Activated CD4-positive, alpha-beta memory T cell treated with anti-CD3 and anti-CD28 coated beads, Interleukin-2, amount 10 ng/mL, durations not matched to agents 7 days and 5 days (primary cell): ENCODE data around the gene ATP5F1B. TPM values are rescaled to one million over a fixed set of nuclear protein-coding genes. Genes with fewer than 3 reads are reported as not detected.
"Not testable (repeated sequence)": the region's sequence is repeated elsewhere in the genome, so short reads cannot be mapped to it uniquely, and the experiment has no call there.

Source experiments
- CTCF ChIA-PET: fragments of 350-600 bp; sonication (Branson Sonifier 250); formaldehyde crosslinking; loops from one replicate; lab custom pipeline; 2021; ENCODE audit warnings: antibody characterized with exemption, inconsistent platforms; lab: Charles Lee
- POLR2A ChIA-PET: fragments of 350-600 bp; sonication (Branson Sonifier 250); formaldehyde crosslinking; loops from one replicate; lab custom pipeline; 2021; ENCODE audit warnings: antibody characterized with exemption; lab: Charles Lee
- DNase-seq: peaks from one replicate; pipeline ENCODE4 v3.0.0-alpha.2; 2020
- H3K27ac Mint-ChIP-seq: one replicate; pipeline ENCODE4 v1.8.0; 2021; ENCODE audit warnings: mild to moderate bottlenecking, mixed read lengths
- H3K27me3 Mint-ChIP-seq: one replicate; pipeline ENCODE4 v1.8.0; 2021; ENCODE audit warnings: mixed read lengths
- H3K36me3 Mint-ChIP-seq: one replicate; pipeline ENCODE4 v1.8.0; 2021; ENCODE audit warnings: low read depth, mixed read lengths
- H3K4me1 Mint-ChIP-seq: one replicate; pipeline ENCODE4 v1.8.0; 2021; ENCODE audit warnings: mixed read lengths
- H3K4me3 Mint-ChIP-seq: one replicate; pipeline ENCODE4 v1.8.0; 2021; ENCODE audit warnings: mild to moderate bottlenecking, mixed read lengths
- H3K9me3 Mint-ChIP-seq: one replicate; pipeline ENCODE4 v1.8.0; 2021; ENCODE audit warnings: mixed read lengths
- total RNA-seq, 2 experiments: library from RNA; stranded (reverse); gene quantifications; one replicate each; pipeline ENCODE4 v1.2.3, GENCODE V29; 2021

The ATP5F1B gene
- total RNA-seq, 2 experiments from 2014 or later: 529 to 549 TPM

- ChIA-PET CTCF (interaction anchor here (0.7 to 3.8 kb wide), 3 partner anchors 8 to 41 kb away, joined by 3 to 16 read pairs (median 8); no protein-coding TSS in a partner anchor), POLR2A (interaction anchor here (0.7 to 3.5 kb wide), 8 partner anchors 9 to 70 kb away, joined by 3 to 16 read pairs (median 8); partner anchors contain the start of genes ATP5F1B, NACA and PTGES3)
- Mint-ChIP-seq H3K9me3 (no peaks in the 10 kb centered on the region), H3K36me3 (peaks cover 48% of the 10 kb centered on the region), H3K4me1 (peaks cover 71% of the 10 kb centered on the region), H3K4me3 (no peak overlapping the region), H3K27me3 (no peaks in the 10 kb centered on the region), H3K27ac (no peak overlapping the region)
- DNase-seq: peak; percentile 10
Observed at GRCh38 chr12:56676851-56677580, 31.2 kb upstream of the ATP5F1B start.

GRCh38 chr12:56671608-56672007 lies 25.8 kb upstream of the ATP5F1B start:
- H3K27me3 Mint-ChIP-seq: no peaks in the 10 kb centered on the region
- no peaks in the 10 kb centered on the region for H3K9me3 Mint-ChIP-seq
- H3K27ac Mint-ChIP-seq: no peak overlapping the region
- H3K36me3 Mint-ChIP-seq: peaks cover 63% of the 10 kb centered on the region
- POLR2A ChIA-PET: interaction anchor here (2.1 kb wide), 1 partner anchor 35 kb away, joined by 8 read pairs; no protein-coding TSS in a partner anchor
- DNase-seq: no peak
- no peak overlapping the region for H3K4me3 Mint-ChIP-seq
- peaks cover 63% of the 10 kb centered on the region for H3K4me1 Mint-ChIP-seq
- CTCF ChIA-PET: interaction anchor here (0.8 to 1.3 kb wide), 2 partner anchors 13 to 21 kb away, joined by 3 to 4 read pairs; no protein-coding TSS in a partner anchor

GRCh38 chr12:56670836-56671235 lies 25.1 kb upstream of the ATP5F1B start:
- no peak overlapping the region for H3K4me3 Mint-ChIP-seq
- no peak for DNase-seq
- peaks cover 59% of the 10 kb centered on the region for H3K4me1 Mint-ChIP-seq
- POLR2A ChIA-PET: interaction anchor here (1.3 to 2.1 kb wide), 3 partner anchors 18 to 35 kb away, joined by 3 to 9 read pairs (median 8); partner anchors contain the start of genes ATP5F1B and PTGES3
- H3K36me3 Mint-ChIP-seq: peaks cover 66% of the 10 kb centered on the region
- H3K9me3 Mint-ChIP-seq: no peaks in the 10 kb centered on the region
- H3K27ac Mint-ChIP-seq: peak overlapping the region; percentile 52
- CTCF ChIA-PET: interaction anchor here (1.3 to 4.4 kb wide), 2 partner anchors 20 to 34 kb away, joined by 3 to 17 read pairs; no protein-coding TSS in a partner anchor
- H3K27me3 Mint-ChIP-seq: no peaks in the 10 kb centered on the region

GRCh38 chr12:56668197-56668457 lies 22.3 kb upstream of the ATP5F1B start:
- CTCF ChIA-PET: interaction anchor here (4.4 kb wide), 1 partner anchor 32 kb away, joined by 17 read pairs; no protein-coding TSS in a partner anchor
- H3K4me1 Mint-ChIP-seq: peaks cover 43% of the 10 kb centered on the region
- no peaks in the 10 kb centered on the region for H3K27me3 Mint-ChIP-seq
- H3K27ac Mint-ChIP-seq: peak overlapping the region; percentile 40
- no peak overlapping the region for H3K4me3 Mint-ChIP-seq
- no peak for DNase-seq
- POLR2A ChIA-PET: interaction anchor here (1.8 to 2.5 kb wide), 4 partner anchors 10 to 32 kb away, joined by 6 to 9 read pairs (median 6); partner anchors contain the start of gene PTGES3
- H3K9me3 Mint-ChIP-seq: no peaks in the 10 kb centered on the region
- H3K36me3 Mint-ChIP-seq: peaks cover 85% of the 10 kb centered on the region

GRCh38 chr12:56661979-56662638 lies 16.3 kb upstream of the ATP5F1B start:
- H3K27ac Mint-ChIP-seq: no peak overlapping the region
- POLR2A ChIA-PET: interaction anchor here (1.2 to 3.9 kb wide), 4 partner anchors 12 to 64 kb away, joined by 3 to 17 read pairs (median 4); partner anchors contain the start of genes ATP5F1B, NACA and PTGES3
- H3K4me3 Mint-ChIP-seq: no peak overlapping the region
- H3K9me3 Mint-ChIP-seq: no peaks in the 10 kb centered on the region
- CTCF ChIA-PET: interaction anchor here (0.9 to 1.7 kb wide), 4 partner anchors 11 to 63 kb away, joined by 4 to 5 read pairs (median 4); partner anchors contain the start of gene NACA
- H3K4me1 Mint-ChIP-seq: peaks cover 15% of the 10 kb centered on the region
- peaks cover 44% of the 10 kb centered on the region for H3K36me3 Mint-ChIP-seq
- peak; percentile 14 for DNase-seq
- H3K27me3 Mint-ChIP-seq: no peaks in the 10 kb centered on the region

GRCh38 chr12:56661560-56661959 lies 15.8 kb upstream of the ATP5F1B start:
- H3K27me3 Mint-ChIP-seq: no peaks in the 10 kb centered on the region
- DNase-seq: peak; percentile 14
- no peak overlapping the region for H3K27ac Mint-ChIP-seq
- H3K9me3 Mint-ChIP-seq: no peaks in the 10 kb centered on the region
- ChIA-PET CTCF (interaction anchor here (0.9 to 1.1 kb wide), 2 partner anchors 12 to 64 kb away, joined by 4 read pairs; partner anchors contain the start of gene NACA), POLR2A (interaction anchor here (0.7 to 3.9 kb wide), 5 partner anchors 8 to 64 kb away, joined by 3 to 17 read pairs (median 5); partner anchors contain the start of genes ATP5F1B, NACA and PTGES3)
- H3K36me3 Mint-ChIP-seq: peaks cover 42% of the 10 kb centered on the region
- H3K4me3 Mint-ChIP-seq: no peak overlapping the region
- H3K4me1 Mint-ChIP-seq: peaks cover 15% of the 10 kb centered on the region

- no peak for DNase-seq
- CTCF ChIA-PET: interaction anchor here (1.1 to 3.7 kb wide), 2 partner anchors 22 to 451 kb away, joined by 3 to 8 read pairs; no protein-coding TSS in a partner anchor
- no peak overlapping the region for H3K27ac Mint-ChIP-seq
Observed at GRCh38 chr12:56658921-56659320, 13.1 kb upstream of the ATP5F1B start.

GRCh38 chr12:56657416-56658379 lies 11.9 kb upstream of the ATP5F1B start:
- no peak overlapping the region for H3K4me3 Mint-ChIP-seq
- peak; percentile 14 for DNase-seq
- no peaks in the 10 kb centered on the region for H3K27me3 Mint-ChIP-seq
- H3K4me1 Mint-ChIP-seq: peaks cover 10% of the 10 kb centered on the region
- H3K27ac Mint-ChIP-seq: no peak overlapping the region
- ChIA-PET POLR2A (interaction anchor here (0.6 to 3.1 kb wide), 7 partner anchors 12 to 555 kb away, joined by 3 to 11 read pairs (median 3); partner anchors contain the start of genes ATP5F1B and PTGES3), CTCF (interaction anchor here (0.6 to 3.7 kb wide), 3 partner anchors 9 to 49 kb away, joined by 3 to 8 read pairs (median 4); no protein-coding TSS in a partner anchor)
- peaks cover 14% of the 10 kb centered on the region for H3K9me3 Mint-ChIP-seq
- H3K36me3 Mint-ChIP-seq: peaks cover 22% of the 10 kb centered on the region

More at GRCh38 chr12:56658921-56659320, 13.1 kb upstream of the ATP5F1B start:
- Mint-ChIP-seq H3K9me3 (peaks cover 3% of the 10 kb centered on the region), H3K36me3 (peaks cover 22% of the 10 kb centered on the region), H3K4me3 (no peak overlapping the region), H3K27me3 (no peaks in the 10 kb centered on the region), H3K4me1 (peaks cover 12% of the 10 kb centered on the region)
- POLR2A ChIA-PET: interaction anchor here (1.1 to 2.1 kb wide), 6 partner anchors 19 to 29 kb away, joined by 3 to 11 read pairs (median 4); partner anchors contain the start of gene PTGES3

GRCh38 chr12:56653781-56654180 lies 8.0 kb upstream of the ATP5F1B start:
- H3K27me3 Mint-ChIP-seq, H3K4me3 Mint-ChIP-seq, H3K4me1 Mint-ChIP-seq, DNase-seq, CTCF ChIA-PET, H3K27ac Mint-ChIP-seq, POLR2A ChIA-PET: not testable (repeated sequence)
- Mint-ChIP-seq H3K9me3 (peaks cover 16% of the 10 kb centered on the region), H3K36me3 (peaks cover 17% of the 10 kb centered on the region)

GRCh38 chr12:56648023-56648422 lies 2.2 kb upstream of the ATP5F1B start:
- CTCF ChIA-PET: interaction anchor here (3.0 kb wide), 1 partner anchor 11 kb away, joined by 13 read pairs; no protein-coding TSS in a partner anchor
- Mint-ChIP-seq H3K36me3 (peaks cover 33% of the 10 kb centered on the region), H3K4me1 (peaks cover 24% of the 10 kb centered on the region)
- DNase-seq, H3K27ac Mint-ChIP-seq, H3K9me3 Mint-ChIP-seq, H3K4me3 Mint-ChIP-seq, H3K27me3 Mint-ChIP-seq: not testable (repeated sequence)
- POLR2A ChIA-PET: interaction anchor here (2.0 to 5.8 kb wide), 3 partner anchors 12 to 38 kb away, joined by 4 to 103 read pairs (median 99); partner anchors contain the start of gene PTGES3

- H3K27ac Mint-ChIP-seq: peak overlapping the region; percentile 95
- H3K36me3 Mint-ChIP-seq: peaks cover 47% of the 10 kb centered on the region
- CTCF ChIA-PET: interaction anchor here (0.8 to 2.8 kb wide), 4 partner anchors 9 to 72 kb away, joined by 3 to 50 read pairs (median 4); no protein-coding TSS in a partner anchor
- no peaks in the 10 kb centered on the region for H3K27me3 Mint-ChIP-seq
- peak overlapping the region; percentile 90 for H3K4me3 Mint-ChIP-seq
- peak; percentile 29 for DNase-seq
- POLR2A ChIA-PET: interaction anchor here (0.5 to 5.8 kb wide), 14 partner anchors 10 to 678 kb away, joined by 3 to 103 read pairs (median 10); partner anchors contain the start of genes BAZ2A, NACA, PRIM1 and PTGES3
- no peaks in the 10 kb centered on the region for H3K9me3 Mint-ChIP-seq
- H3K4me1 Mint-ChIP-seq: peaks cover 38% of the 10 kb centered on the region
Observed at GRCh38 chr12:56645201-56645716, 525 bp downstream of the ATP5F1B start.
